MM.1S (cell line): ENCODE data around the gene FGF18.

Experiments used
- EZH2 ChIP-seq: fragments of 300-600 bp; sonication (generic); optimal IDR thresholded peaks from 2 replicates; pipeline ENCODE3; 2017; ENCODE audit warnings: low read depth, mild to moderate bottlenecking, antibody characterized with exemption, low read length, mixed read lengths
- EZH2phosphoT487 ChIP-seq: fragments of 300-600 bp; sonication (generic); IDR thresholded peaks from 2 replicates; pipeline ENCODE4 v1.6.1; 2018; ENCODE audit warnings: antibody characterized with exemption, low read length
- TF ChIP-seq, protein P1 (sequence below): fragments of 300-600 bp; sonication (generic); IDR thresholded peaks from 2 replicates; pipeline ENCODE4 v1.5.1; 2016; ENCODE audit warnings: antibody characterized with exemption, low read length, mixed read lengths

DNA sequence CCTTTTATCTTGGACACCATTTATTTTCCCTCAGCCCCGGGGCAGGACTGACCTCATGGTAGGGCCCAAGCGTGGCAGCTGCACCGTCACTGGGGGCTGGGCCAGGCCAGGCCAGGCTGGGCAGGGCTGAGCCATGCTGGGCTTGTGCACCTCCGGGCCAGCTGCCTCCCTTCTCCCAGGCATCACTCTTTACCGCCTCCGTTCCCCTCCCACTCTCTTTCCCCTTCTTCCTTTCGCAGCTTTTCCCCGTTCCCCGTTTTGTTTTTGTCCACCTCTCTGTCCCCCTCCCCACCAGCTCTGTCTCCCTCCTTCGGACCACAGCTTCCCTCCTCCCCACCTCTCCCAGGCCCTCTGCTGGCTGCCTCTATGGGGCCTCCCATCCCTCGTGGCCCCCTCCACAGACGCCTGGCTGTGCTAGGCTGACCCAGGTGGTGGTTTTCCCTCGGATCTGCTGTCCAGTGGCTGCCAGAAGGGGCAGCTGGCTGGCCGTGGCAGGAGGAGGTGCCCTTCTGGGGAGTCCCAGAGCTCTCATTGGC, 17.9 kb downstream of the FGF18 start:
- TF ChIP-seq, protein P1, sequence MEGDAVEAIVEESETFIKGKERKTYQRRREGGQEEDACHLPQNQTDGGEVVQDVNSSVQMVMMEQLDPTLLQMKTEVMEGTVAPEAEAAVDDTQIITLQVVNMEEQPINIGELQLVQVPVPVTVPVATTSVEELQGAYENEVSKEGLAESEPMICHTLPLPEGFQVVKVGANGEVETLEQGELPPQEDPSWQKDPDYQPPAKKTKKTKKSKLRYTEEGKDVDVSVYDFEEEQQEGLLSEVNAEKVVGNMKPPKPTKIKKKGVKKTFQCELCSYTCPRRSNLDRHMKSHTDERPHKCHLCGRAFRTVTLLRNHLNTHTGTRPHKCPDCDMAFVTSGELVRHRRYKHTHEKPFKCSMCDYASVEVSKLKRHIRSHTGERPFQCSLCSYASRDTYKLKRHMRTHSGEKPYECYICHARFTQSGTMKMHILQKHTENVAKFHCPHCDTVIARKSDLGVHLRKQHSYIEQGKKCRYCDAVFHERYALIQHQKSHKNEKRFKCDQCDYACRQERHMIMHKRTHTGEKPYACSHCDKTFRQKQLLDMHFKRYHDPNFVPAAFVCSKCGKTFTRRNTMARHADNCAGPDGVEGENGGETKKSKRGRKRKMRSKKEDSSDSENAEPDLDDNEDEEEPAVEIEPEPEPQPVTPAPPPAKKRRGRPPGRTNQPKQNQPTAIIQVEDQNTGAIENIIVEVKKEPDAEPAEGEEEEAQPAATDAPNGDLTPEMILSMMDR = no peak
- TF ChIP-seq EZH2 (no peak), EZH2phosphoT487 (no peak)
